Cardiac muscle cell (in vitro differentiated cells and primary cell): ENCODE results near the gene SUN1. TPM values are rescaled to one million over a fixed set of nuclear protein-coding genes. Genes with fewer than 3 reads are reported as not detected.

Source experiments
- DNase-seq, 2 donors: peaks; one replicate each; pipeline versions ENCODE4 v3.0.0 to v3.0.0-alpha.2; 2010 to 2017; ENCODE audit warnings: low read depth in 1 of 2, low spot score in 1 of 2
- H3K27ac ChIP-seq: fragments of 200-600 bp; sonication (generic); 2 replicates; pipeline ENCODE4 v1.5.1; 2016
- H3K27me3 ChIP-seq: fragments of 200-600 bp; sonication (generic); 2 replicates; pipeline ENCODE4 v1.6.0; 2016; ENCODE audit warnings: control low read depth
- H3K36me3 ChIP-seq: fragments of 200-600 bp; sonication (generic); 2 replicates; pipeline ENCODE4 v1.5.1; 2016; ENCODE audit warnings: control low read depth
- H3K4me1 ChIP-seq: fragments of 200-600 bp; sonication (generic); 2 replicates; pipeline ENCODE4 v1.8.1; 2017; ENCODE audit warnings: low read depth, mild to moderate bottlenecking, mixed run types
- H3K4me3 ChIP-seq: fragments of 200-600 bp; sonication (generic); 2 replicates; pipeline ENCODE4 v1.5.1; 2016; ENCODE audit warnings: mild to moderate bottlenecking
- H3K9me3 ChIP-seq: fragments of 200-600 bp; sonication (generic); 2 replicates; pipeline ENCODE4 v1.5.1; 2017; ENCODE audit warnings: low read depth, mild to moderate bottlenecking, control low read depth
- CTCF ChIP-seq: IDR thresholded peaks from 2 replicates; pipeline ENCODE4 v1.5.1; 2012; ENCODE audit warnings: low read depth, mild to moderate bottlenecking, low read length
- polyA plus RNA-seq: library from polyadenylated mRNA; unstranded; fragments of >200 nt; fragmentation: Nextera tagmentation; extraction: Ambion mirVana; gene quantifications from 2 replicates; pipeline ENCODE4 v1.2.1, GENCODE V29; 2016
- total RNA-seq: library from RNA; depleted of rRNA; stranded (reverse); fragments of >200 nt; gene quantifications from 2 replicates; pipeline ENCODE4 v1.2.3, GENCODE V29; 2016

Gene SUN1
- total and polyA plus RNA-seq, 2 experiments from 2014 or later: 172 to 188 TPM

DNA sequence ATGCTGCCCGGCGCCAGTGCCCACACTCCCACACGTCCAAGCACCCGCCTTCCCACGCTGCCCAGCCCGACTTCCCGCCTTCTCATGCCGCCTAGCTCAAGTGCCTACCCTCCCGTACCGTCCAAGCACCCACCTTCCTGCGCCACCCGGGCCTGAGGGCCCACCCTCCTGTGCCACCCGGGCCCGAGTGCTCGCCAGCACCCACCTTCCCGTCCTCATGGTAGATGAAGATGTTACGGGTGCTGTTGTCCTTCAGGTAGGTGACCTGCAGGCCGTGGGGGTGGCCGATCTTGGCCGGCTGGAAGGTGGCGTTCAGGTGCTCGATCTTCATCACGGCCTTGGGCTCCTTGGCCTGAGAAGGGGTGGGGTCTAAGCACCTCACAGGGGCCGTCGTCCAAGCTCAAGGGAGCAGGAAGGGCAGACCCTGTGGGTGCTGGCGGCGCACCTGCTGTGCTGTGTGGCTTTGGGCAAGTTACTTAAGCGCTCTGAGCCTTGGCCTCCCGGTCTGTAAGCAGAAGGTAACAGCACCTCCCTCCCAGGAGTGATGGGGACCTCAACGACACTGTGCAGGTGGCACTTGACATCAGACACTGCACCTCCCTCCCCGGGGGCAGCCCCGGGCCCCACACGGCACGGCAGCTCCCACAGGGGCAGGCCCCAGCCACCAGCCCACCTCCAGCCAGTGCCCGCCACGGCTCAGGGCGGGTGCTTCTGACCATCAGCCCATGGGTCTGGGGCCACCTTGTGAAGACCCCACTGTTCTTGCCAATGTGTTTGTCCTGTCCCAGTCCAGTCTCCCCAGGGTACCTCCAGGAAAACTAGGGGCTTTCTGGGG lies 71.9 kb downstream of the SUN1 start:
- no peak for TF ChIP-seq CTCF
- Histone ChIP-seq H3K36me3 (no peaks in the 10 kb centered on the region), H3K4me1 (no peaks in the 10 kb centered on the region), H3K9me3 (no peaks in the 10 kb centered on the region), H3K27ac (no peak overlapping the region), H3K27me3 (peaks cover 11% of the 10 kb centered on the region), H3K4me3 (no peak overlapping the region)
- DNase-seq: no peak

GRCh38 chr7:904847-905246 lies 72.6 kb downstream of the SUN1 start:
- no peak for TF ChIP-seq CTCF
- Histone ChIP-seq H3K36me3 (no peaks in the 10 kb centered on the region), H3K9me3 (no peaks in the 10 kb centered on the region), H3K4me3 (no peak overlapping the region), H3K27ac (no peak overlapping the region), H3K27me3 (peaks cover 16% of the 10 kb centered on the region), H3K4me1 (no peaks in the 10 kb centered on the region)
- DNase-seq: peak in 1 of 2 donors; percentile 78

- H3K27ac ChIP-seq: no peak overlapping the region
- no peak for DNase-seq
- H3K4me1 ChIP-seq: no peaks in the 10 kb centered on the region
- H3K36me3 ChIP-seq: no peaks in the 10 kb centered on the region
- no peaks in the 10 kb centered on the region for H3K9me3 ChIP-seq
- H3K4me3 ChIP-seq: no peak overlapping the region
- H3K27me3 ChIP-seq: peaks cover 16% of the 10 kb centered on the region
- no peak for TF ChIP-seq CTCF
These were observed 74.5 kb downstream of the SUN1 start for GRCh38 chr7:906776-907157.

- Histone ChIP-seq H3K27me3 (peaks cover 16% of the 10 kb centered on the region), H3K9me3 (no peaks in the 10 kb centered on the region), H3K27ac (no peak overlapping the region), H3K4me1 (no peaks in the 10 kb centered on the region), H3K4me3 (no peak overlapping the region), H3K36me3 (no peaks in the 10 kb centered on the region)
- DNase-seq: peak in 1 of 2 donors; percentile 34
- TF ChIP-seq CTCF: no peak
These were observed 75.1 kb downstream of the SUN1 start for GRCh38 chr7:907158-907980.

DNA sequence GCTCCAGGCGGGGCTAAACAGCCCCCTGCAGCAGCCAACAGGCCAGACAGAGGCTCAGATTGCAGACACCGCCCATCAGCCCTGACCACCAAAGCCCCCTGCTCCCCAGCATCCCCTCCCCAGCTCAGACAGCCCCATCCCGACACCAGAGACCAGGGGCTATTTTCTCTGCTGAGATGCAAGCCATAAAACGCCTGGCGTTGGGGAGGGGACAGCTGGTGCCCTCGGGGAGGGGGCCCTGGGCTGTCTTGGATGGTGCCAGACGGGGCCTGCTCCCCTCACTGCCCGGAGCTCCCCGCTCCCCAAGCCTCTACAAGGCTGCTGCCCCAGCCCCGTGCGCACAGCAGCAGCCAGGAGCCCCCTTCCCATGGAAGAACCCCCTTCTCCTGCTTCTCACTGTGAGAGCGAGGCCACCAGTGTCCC lies 75.9 kb downstream of the SUN1 start:
- no peak for DNase-seq
- Histone ChIP-seq H3K27ac (no peak overlapping the region), H3K4me1 (no peaks in the 10 kb centered on the region), H3K4me3 (no peak overlapping the region), H3K36me3 (no peaks in the 10 kb centered on the region), H3K9me3 (no peaks in the 10 kb centered on the region), H3K27me3 (peaks cover 16% of the 10 kb centered on the region)
- TF ChIP-seq CTCF: no peak
